ENCODE measurements around the gene COL9A1. TPM values are rescaled to one million over a fixed set of nuclear protein-coding genes. Genes with fewer than 3 reads are reported as not detected.
"Not testable (repeated sequence)": the region's sequence is repeated elsewhere in the genome, so short reads cannot be mapped to it uniquely, and the experiment has no call there.

The COL9A1 gene
- total RNA-seq = 10 to 100 TPM in 1 of 2 donors, under 1 TPM in 1; 0.33 to 18.7 TPM

GRCh38 chr6:70303034-70303525, at the start of gene COL9A1:
TSS of gene COL9A1 (minus strand) at chr6:70303084. CDS start at chr6:70302924, 160 bp downstream.
- H3K4me3 ChIP-seq = no peak within 1 kb of the TSS
- H3K36me3 ChIP-seq = no peaks in the 10 kb centered on the region
- H3K4me1 ChIP-seq = no peaks in the 10 kb centered on the region
- no peak within 1 kb of the TSS for H3K27ac ChIP-seq
- H3K9me3 ChIP-seq = no peaks in the 10 kb centered on the region
- DNase-seq (ENCODE audit: low spot score) = no peak
- TF ChIP-seq CTCF (IDR thresholded peaks at IDR 0.05) = no peak
- no peaks in the 10 kb centered on the region for H3K27me3 ChIP-seq

GRCh38 chr6:70351461-70351860, 48.6 kb upstream of the COL9A1 start:
- no peak for DNase-seq (ENCODE audit: low spot score)
- TF ChIP-seq CTCF (IDR thresholded peaks at IDR 0.05) = no peak
- Histone ChIP-seq H3K4me3 (no peak overlapping the region), H3K9me3 (no peaks in the 10 kb centered on the region), H3K36me3 (no peaks in the 10 kb centered on the region), H3K4me1 (no peaks in the 10 kb centered on the region), H3K27ac (peak overlapping the region in 1 of 2 donors; percentile 6), H3K27me3 (no peaks in the 10 kb centered on the region)

GRCh38 chr6:70345619-70346018, 42.7 kb upstream of the COL9A1 start:
- Histone ChIP-seq H3K9me3 (no peaks in the 10 kb centered on the region), H3K36me3 (no peaks in the 10 kb centered on the region), H3K4me1 (no peaks in the 10 kb centered on the region), H3K4me3 (no peak overlapping the region), H3K27me3 (no peaks in the 10 kb centered on the region), H3K27ac (no peak overlapping the region)
- no peak for TF ChIP-seq CTCF (IDR thresholded peaks at IDR 0.05)
- no peak for DNase-seq (ENCODE audit: low spot score)

- DNase-seq (ENCODE audit: low spot score) = no peak
- no peak for TF ChIP-seq CTCF (IDR thresholded peaks at IDR 0.05)
- no peaks in the 10 kb centered on the region for H3K27me3 ChIP-seq
- H3K36me3 ChIP-seq = no peaks in the 10 kb centered on the region
- no peaks in the 10 kb centered on the region for H3K4me1 ChIP-seq
- no peak overlapping the region for H3K4me3 ChIP-seq
- H3K9me3 ChIP-seq = peaks cover 0 to 5% of the 10 kb centered on the region in 2 donors
- no peak overlapping the region for H3K27ac ChIP-seq
These were observed 40.4 kb upstream of the COL9A1 start for GRCh38 chr6:70343313-70343712.

- not testable (repeated sequence) for H3K36me3 ChIP-seq; DNase-seq (ENCODE audit: low spot score); H3K9me3 ChIP-seq; H3K4me1 ChIP-seq; H3K4me3 ChIP-seq; H3K27ac ChIP-seq; H3K27me3 ChIP-seq
These were observed 36.9 kb upstream of the COL9A1 start for GRCh38 chr6:70339810-70340209.

- Histone ChIP-seq H3K4me3 (no peak overlapping the region), H3K9me3 (peaks cover 0 to 5% of the 10 kb centered on the region in 2 donors), H3K36me3 (no peaks in the 10 kb centered on the region), H3K4me1 (no peaks in the 10 kb centered on the region), H3K27ac (no peak overlapping the region), H3K27me3 (no peaks in the 10 kb centered on the region)
- DNase-seq (ENCODE audit: low spot score) = no peak
- TF ChIP-seq CTCF (IDR thresholded peaks at IDR 0.05) = no peak
These were observed 35.9 kb upstream of the COL9A1 start for GRCh38 chr6:70338775-70339174.

Measured in right atrium auricular region (tissue), 2 donors.